Activated CD8-positive, alpha-beta T cell treated with anti-CD3 and anti-CD28 coated beads, Interleukin-2, amount 10 ng/mL, durations not matched to agents 7 days and 5 days (primary cell): ENCODE results near the gene DHRS7B. TPM values are rescaled to one million over a fixed set of nuclear protein-coding genes. Genes with fewer than 3 reads are reported as not detected.

Experiments used
- ATAC-seq: fragments of 150-1000 bp; cut with Tn5 transposase; one replicate; pipeline ENCODE4 v1.10.0; 2021; ENCODE audit warnings: moderate library complexity
- CTCF ChIA-PET: fragments of 350-600 bp; sonication (Branson Sonifier 250); formaldehyde crosslinking; loops from one replicate; lab custom pipeline; 2021; ENCODE audit warnings: antibody characterized with exemption; lab: Charles Lee
- POLR2A ChIA-PET: fragments of 350-600 bp; sonication (Branson Sonifier 250); formaldehyde crosslinking; loops from one replicate; lab custom pipeline; 2021; ENCODE audit warnings: antibody characterized with exemption; lab: Charles Lee
- DNase-seq: peaks from one replicate; pipeline ENCODE4 v3.0.0-alpha.2; 2020
- H3K27ac Mint-ChIP-seq: one replicate; pipeline ENCODE4 v1.8.0; 2021; ENCODE audit warnings: mild to moderate bottlenecking, mixed read lengths
- H3K27me3 Mint-ChIP-seq: one replicate; pipeline ENCODE4 v1.8.0; 2021; ENCODE audit warnings: low read depth, mixed read lengths
- H3K36me3 Mint-ChIP-seq: one replicate; pipeline ENCODE4 v1.8.0; 2021; ENCODE audit warnings: low read depth, mixed read lengths
- H3K4me1 Mint-ChIP-seq: one replicate; pipeline ENCODE4 v1.8.0; 2021; ENCODE audit warnings: low read depth, mixed read lengths
- H3K4me3 Mint-ChIP-seq: one replicate; pipeline ENCODE4 v1.8.0; 2021; ENCODE audit warnings: mild to moderate bottlenecking, mixed read lengths
- H3K9me3 Mint-ChIP-seq: one replicate; pipeline ENCODE4 v1.8.0; 2022; ENCODE audit warnings: mixed read lengths; ENCODE audit not compliant: insufficient read depth
- total RNA-seq, 2 experiments: library from RNA; stranded (reverse); gene quantifications; one replicate each; pipeline ENCODE4 v1.2.3, GENCODE V29; 2021

DHRS7B gene
- total RNA-seq, 2 experiments from 2014 or later = 15.1 to 15.2 TPM

- ATAC-seq (no peak), DNase-seq (no peak)
- POLR2A ChIA-PET = no interaction called here
- H3K9me3 Mint-ChIP-seq = no peaks in the 10 kb centered on the region
- CTCF ChIA-PET = interaction anchor here (1.0 kb wide), 1 partner anchor 78 kb away, joined by 3 read pairs; no protein-coding TSS in a partner anchor
- H3K27me3 Mint-ChIP-seq = no peaks in the 10 kb centered on the region
- peaks cover 31% of the 10 kb centered on the region for H3K36me3 Mint-ChIP-seq
- H3K4me3 Mint-ChIP-seq = no peak overlapping the region
- peak overlapping the region; percentile 32 for H3K27ac Mint-ChIP-seq
- H3K4me1 Mint-ChIP-seq = peaks cover 3% of the 10 kb centered on the region
These were observed 74.5 kb downstream of the DHRS7B start for GRCh38 chr17:21201298-21201595.

- DNase-seq = no peak
- ChIA-PET CTCF (interaction anchor here (1.0 kb wide), 1 partner anchor 78 kb away, joined by 3 read pairs; no protein-coding TSS in a partner anchor), POLR2A (no interaction called here)
- peaks cover 3% of the 10 kb centered on the region for H3K4me1 Mint-ChIP-seq
- no peak overlapping the region for H3K4me3 Mint-ChIP-seq
- no peaks in the 10 kb centered on the region for H3K27me3 Mint-ChIP-seq
- H3K9me3 Mint-ChIP-seq = no peaks in the 10 kb centered on the region
- H3K36me3 Mint-ChIP-seq = peaks cover 25% of the 10 kb centered on the region
- no peak overlapping the region for H3K27ac Mint-ChIP-seq
- no peak for ATAC-seq
These were observed 75.1 kb downstream of the DHRS7B start for GRCh38 chr17:21201874-21202273.

- H3K4me3 Mint-ChIP-seq = no peak overlapping the region
These were observed 75.7 kb downstream of the DHRS7B start for GRCh38 chr17:21202512-21202911.

GRCh38 chr17:21204935-21205334 lies 78.2 kb downstream of the DHRS7B start:
- Mint-ChIP-seq H3K4me1 (peaks cover 5% of the 10 kb centered on the region), H3K4me3 (no peak overlapping the region), H3K9me3 (no peaks in the 10 kb centered on the region), H3K36me3 (peaks cover 10% of the 10 kb centered on the region), H3K27me3 (no peaks in the 10 kb centered on the region), H3K27ac (peak overlapping the region; percentile 64)
- CTCF ChIA-PET = no interaction called here
- no peak for ATAC-seq
- POLR2A ChIA-PET = no interaction called here
- DNase-seq = no peak

More at GRCh38 chr17:21202512-21202911, 75.7 kb downstream of the DHRS7B start:
- CTCF ChIA-PET = interaction anchor here (0.6 kb wide), 1 partner anchor 79 kb away, joined by 3 read pairs; no protein-coding TSS in a partner anchor
- ATAC-seq (no peak), DNase-seq (no peak)
- Mint-ChIP-seq H3K27me3 (no peaks in the 10 kb centered on the region), H3K4me1 (peaks cover 3% of the 10 kb centered on the region), H3K36me3 (peaks cover 19% of the 10 kb centered on the region), H3K27ac (no peak overlapping the region), H3K9me3 (no peaks in the 10 kb centered on the region)
- POLR2A ChIA-PET = no interaction called here

- H3K4me1 Mint-ChIP-seq = peaks cover 25% of the 10 kb centered on the region
- no peak for ATAC-seq
- H3K4me3 Mint-ChIP-seq = no peak overlapping the region
- no peaks in the 10 kb centered on the region for H3K9me3 Mint-ChIP-seq
- no peaks in the 10 kb centered on the region for H3K27me3 Mint-ChIP-seq
- ChIA-PET POLR2A (no interaction called here), CTCF (no interaction called here)
- H3K27ac Mint-ChIP-seq = no peak overlapping the region
- no peak for DNase-seq
- peaks cover 21% of the 10 kb centered on the region for H3K36me3 Mint-ChIP-seq
These were observed 81.6 kb downstream of the DHRS7B start for GRCh38 chr17:21208352-21208751.

GRCh38 chr17:21209511-21210175 lies 82.9 kb downstream of the DHRS7B start:
- Mint-ChIP-seq H3K36me3 (peaks cover 24% of the 10 kb centered on the region), H3K9me3 (no peaks in the 10 kb centered on the region), H3K4me3 (no peak overlapping the region), H3K27ac (no peak overlapping the region), H3K27me3 (no peaks in the 10 kb centered on the region), H3K4me1 (peaks cover 25% of the 10 kb centered on the region)
- DNase-seq (no peak), ATAC-seq (no peak)
- POLR2A ChIA-PET = no interaction called here
- CTCF ChIA-PET = no interaction called here

GRCh38 chr17:21210411-21211076 lies 83.8 kb downstream of the DHRS7B start:
- ATAC-seq = no peak
- Mint-ChIP-seq H3K4me3 (no peak overlapping the region), H3K4me1 (peaks cover 33% of the 10 kb centered on the region), H3K27ac (no peak overlapping the region), H3K9me3 (no peaks in the 10 kb centered on the region), H3K27me3 (no peaks in the 10 kb centered on the region), H3K36me3 (peaks cover 20% of the 10 kb centered on the region)
- DNase-seq = no peak
- CTCF ChIA-PET = interaction anchor here (0.9 to 1.5 kb wide), 3 partner anchors 66 to 167 kb away, joined by 3 to 6 read pairs (median 3); partner anchors contain the start of gene USP22
- POLR2A ChIA-PET = no interaction called here

GRCh38 chr17:21211825-21212479 lies 85.2 kb downstream of the DHRS7B start:
- no peaks in the 10 kb centered on the region for H3K9me3 Mint-ChIP-seq
- no peak for ATAC-seq
- peaks cover 22% of the 10 kb centered on the region for H3K36me3 Mint-ChIP-seq
- CTCF ChIA-PET = interaction anchor here (0.9 to 5.0 kb wide), 5 partner anchors 65 to 168 kb away, joined by 3 to 19 read pairs (median 4); partner anchors contain the start of gene USP22
- POLR2A ChIA-PET = interaction anchor here (0.6 to 1.1 kb wide), 2 partner anchors 21 to 169 kb away, joined by 3 read pairs; partner anchors contain the start of gene USP22
- no peaks in the 10 kb centered on the region for H3K27me3 Mint-ChIP-seq
- no peak for DNase-seq
- no peak overlapping the region for H3K27ac Mint-ChIP-seq
- peak overlapping the region; percentile 93 for H3K4me3 Mint-ChIP-seq
- peaks cover 42% of the 10 kb centered on the region for H3K4me1 Mint-ChIP-seq

GRCh38 chr17:21212826-21213637 lies 86.3 kb downstream of the DHRS7B start:
- ChIA-PET CTCF (interaction anchor here (0.8 to 5.0 kb wide), 8 partner anchors 26 to 244 kb away, joined by 3 to 19 read pairs (median 4); no protein-coding TSS in a partner anchor), POLR2A (interaction anchor here (0.6 to 2.0 kb wide), 9 partner anchors 19 to 1906 kb away, joined by 3 to 6 read pairs (median 4); partner anchors contain the start of gene USP22)
- ATAC-seq (no peak), DNase-seq (no peak)
- Mint-ChIP-seq H3K27ac (peak overlapping the region; percentile 95), H3K4me1 (peaks cover 42% of the 10 kb centered on the region), H3K9me3 (no peaks in the 10 kb centered on the region), H3K27me3 (no peaks in the 10 kb centered on the region), H3K36me3 (peaks cover 22% of the 10 kb centered on the region), H3K4me3 (peak overlapping the region; percentile 93)

- CTCF ChIA-PET = interaction anchor here (1.0 to 5.0 kb wide), 7 partner anchors 27 to 170 kb away, joined by 3 to 19 read pairs (median 4); no protein-coding TSS in a partner anchor
- H3K9me3 Mint-ChIP-seq = no peaks in the 10 kb centered on the region
- peak; percentile 29 for ATAC-seq
These were observed 86.9 kb downstream of the DHRS7B start for GRCh38 chr17:21213638-21214014.

More at GRCh38 chr17:21213638-21214014, 86.9 kb downstream of the DHRS7B start:
- H3K4me1 Mint-ChIP-seq = peaks cover 42% of the 10 kb centered on the region
- H3K36me3 Mint-ChIP-seq = peaks cover 19% of the 10 kb centered on the region
- POLR2A ChIA-PET = interaction anchor here (0.9 to 2.0 kb wide), 9 partner anchors 19 to 171 kb away, joined by 3 to 6 read pairs (median 4); partner anchors contain the start of gene USP22
- peak overlapping the region; percentile 93 for H3K4me3 Mint-ChIP-seq
- H3K27me3 Mint-ChIP-seq = no peaks in the 10 kb centered on the region
- DNase-seq = peak; percentile 36
- H3K27ac Mint-ChIP-seq = peak overlapping the region; percentile 95
